SK-N-SH (cell line): ENCODE data around the gene PRKACG. TPM values are rescaled to one million over a fixed set of nuclear protein-coding genes. Genes with fewer than 3 reads are reported as not detected.

Source experiments
- CTCF ChIA-PET: fragments of 300-600, 350-600 bp; formaldehyde crosslinking; extraction: SDS; loops from one replicate; lab custom pipeline; 2021; lab: Yijun Ruan, JAX
- POLR2A ChIA-PET: fragments of 350-600 bp; sonication (Branson Sonifier 250); formaldehyde crosslinking; extraction: SDS; loops from one replicate; lab custom pipeline; 2020; ENCODE audit warnings: antibody characterized with exemption, inconsistent platforms; lab: Yijun Ruan, JAX
- DNase-seq: peaks from one replicate; pipeline ENCODE4 v3.0.0; 2012
- H2AFZ ChIP-seq: fragments of 200-600 bp; sonication (generic); 2 replicates; pipeline ENCODE4 v1.8.1; 2016; ENCODE audit warnings: antibody characterized with exemption, mild to moderate bottlenecking, low read depth
- H3F3A ChIP-seq: fragments of 200-600 bp; sonication (generic); replicated peaks from 2 replicates; pipeline ENCODE3; 2016; ENCODE audit warnings: antibody characterized with exemption, mild to moderate bottlenecking; ENCODE audit not compliant: insufficient read depth
- H3K27ac ChIP-seq, 2 experiments: fragments of 200-500 bp in 1 of 2; fragments of 200-600 bp in 1 of 2; sonication (Bioruptor generic) in 1 of 2; sonication (generic), shearing (Covaris generic) in 1 of 2; 2 replicates each; pipeline versions ENCODE4 v1.5.1 to v1.6.1; 2014 to 2016; ENCODE audit warnings: low read depth in 2 of 2, inconsistent platforms in 1 of 2, low read length in 1 of 2, mild to moderate bottlenecking in 1 of 2, mixed read lengths in 1 of 2
- H3K27me3 ChIP-seq: fragments of 200-600 bp; sonication (generic), shearing (Covaris generic); 2 replicates; pipeline ENCODE4 v1.6.1; 2016; ENCODE audit warnings: mixed run types; ENCODE audit not compliant: insufficient read depth
- H3K36me3 ChIP-seq, 2 experiments: fragments of 200-500 bp in 1 of 2; fragments of 200-600 bp in 1 of 2; sonication (Bioruptor generic) in 1 of 2; sonication (generic) in 1 of 2; replicated peaks in 1 of 2; 2 replicates each; pipeline versions ENCODE3 to v1.5.1; 2014 to 2016; ENCODE audit warnings: low read length in 1 of 2, mild to moderate bottlenecking in 1 of 2; ENCODE audit not compliant: insufficient read depth in 2 of 2, control insufficient read depth in 1 of 2
- H3K4me1 ChIP-seq, 2 experiments: fragments of 200-500 bp in 1 of 2; fragments of 200-600 bp in 1 of 2; sonication (Bioruptor generic) in 1 of 2; sonication (generic), shearing (Covaris generic) in 1 of 2; 2 replicates each; pipeline versions ENCODE4 v1.5.1 to v1.6.1; 2014 to 2016; ENCODE audit warnings: low read depth in 1 of 2, low read length in 1 of 2, mixed run types in 1 of 2; ENCODE audit not compliant: insufficient read depth in 2 of 2, control insufficient read depth in 1 of 2
- H3K4me2 ChIP-seq: fragments of 200-600 bp; sonication (generic), shearing (Covaris generic); 2 replicates; pipeline ENCODE4 v1.6.1; 2017; ENCODE audit warnings: mixed run types
- H3K4me3 ChIP-seq, 2 experiments: fragments of 200-500 bp in 1 of 2; fragments of 200-600 bp in 1 of 2; sonication (Bioruptor generic) in 1 of 2; sonication (generic), shearing (Covaris generic) in 1 of 2; 2 replicates each; pipeline versions ENCODE4 v1.5.1 to v1.8.1; 2014 to 2016; ENCODE audit warnings: low read depth in 2 of 2, inconsistent platforms in 1 of 2, low read length in 1 of 2, mild to moderate bottlenecking in 1 of 2, mixed read lengths in 1 of 2, moderate library complexity in 1 of 2
- H3K79me2 ChIP-seq: fragments of 200-600 bp; sonication (generic); 2 replicates; pipeline ENCODE4 v1.8.1; 2017; ENCODE audit warnings: mild to moderate bottlenecking; ENCODE audit not compliant: insufficient read depth
- H3K9ac ChIP-seq: fragments of 200-600 bp; sonication (generic); 2 replicates; pipeline ENCODE4 v1.6.1; 2017; ENCODE audit warnings: mixed run types
- H3K9me2 ChIP-seq: fragments of 200-600 bp; sonication (generic); 2 replicates; pipeline ENCODE4 v1.6.1; 2017; ENCODE audit warnings: mixed run types
- H3K9me3 ChIP-seq: fragments of 200-600 bp; sonication (generic); 2 replicates; pipeline ENCODE4 v1.6.1; 2017; ENCODE audit warnings: mixed run types, mild to moderate bottlenecking, moderate library complexity
- H4K20me1 ChIP-seq: fragments of 200-600 bp; sonication (generic); 2 replicates; pipeline ENCODE4 v1.6.1; 2017; ENCODE audit warnings: mild to moderate bottlenecking, mixed run types; ENCODE audit not compliant: insufficient read depth
- CHD2 ChIP-seq: fragments of 150-350 bp; IDR thresholded peaks from 2 replicates; pipeline ENCODE4 v1.6.1; 2018; ENCODE audit warnings: low read length; ENCODE audit not compliant: partially characterized antibody
- ELF1 ChIP-seq: IDR thresholded peaks from 2 replicates; pipeline ENCODE4 v1.4.0; 2012
- EP300 ChIP-seq, 2 experiments: IDR thresholded peaks; 2 replicates each; pipeline versions ENCODE4 v1.4.0 to v1.6.1; 2012; ENCODE audit warnings: borderline replicate concordance in 1 of 2, low read depth in 1 of 2, low read length in 1 of 2
- EZH2phosphoT487 ChIP-seq: fragments of 200-600 bp; sonication (generic); IDR thresholded peaks from 2 replicates; pipeline ENCODE4 v1.6.1; 2017; ENCODE audit warnings: low read depth, mixed run types, mild to moderate bottlenecking, antibody characterized with exemption, moderate library complexity, borderline replicate concordance
- FOXJ3 ChIP-seq: sonication (generic); formaldehyde crosslinking; IDR thresholded peaks from 2 replicates; pipeline ENCODE4 v1.5.1; 2020; ENCODE audit warnings: mild to moderate bottlenecking, missing genetic modification reagents
- FOXM1 ChIP-seq: IDR thresholded peaks from 2 replicates; pipeline ENCODE4 v1.4.0; 2012; ENCODE audit warnings: low read depth, mild to moderate bottlenecking
- GATA2 ChIP-seq: sonication (generic); formaldehyde crosslinking; IDR thresholded peaks from 2 replicates; pipeline ENCODE4 v1.5.0; 2020; ENCODE audit warnings: mild to moderate bottlenecking, missing genetic modification reagents
- MXI1 ChIP-seq: IDR thresholded peaks from 2 replicates; pipeline ENCODE4 v1.6.1; 2012; ENCODE audit warnings: mild to moderate bottlenecking, low read depth, low read length, improper control_type of control experiment
- NFIC ChIP-seq: IDR thresholded peaks from 2 replicates; pipeline ENCODE4 v1.4.0; 2012; ENCODE audit warnings: borderline replicate concordance
- NRF1 ChIP-seq: IDR thresholded peaks from 2 replicates; pipeline ENCODE4 v1.6.1; 2012; ENCODE audit warnings: low read depth, mild to moderate bottlenecking, low read length
- PBX3 ChIP-seq: IDR thresholded peaks from 2 replicates; pipeline ENCODE4; 2012
- RCOR1 ChIP-seq: fragments of 150-350 bp; IDR thresholded peaks from 2 replicates; pipeline ENCODE4 v1.6.1; 2017; ENCODE audit warnings: antibody characterized with exemption, low read length
- RXRA ChIP-seq: IDR thresholded peaks from 2 replicates; pipeline ENCODE4 v1.4.0; 2012; ENCODE audit warnings: low read depth, mild to moderate bottlenecking, borderline replicate concordance
- SMC3 ChIP-seq: IDR thresholded peaks from 2 replicates; pipeline ENCODE4 v1.6.1; 2012; ENCODE audit warnings: low read depth, low read length, improper control_type of control experiment
- TAF1 ChIP-seq: IDR thresholded peaks from 2 replicates; pipeline ENCODE4 v1.6.1; 2012; ENCODE audit warnings: low read depth, mild to moderate bottlenecking, low read length, moderate library complexity, borderline replicate concordance
- USF1 ChIP-seq: IDR thresholded peaks from 2 replicates; pipeline ENCODE4 v1.4.0; 2012; ENCODE audit warnings: low read depth, borderline replicate concordance
- WGBS: methylation state at CpG from one replicate; pipeline ENCODE4 v1.1.6; 2017; ENCODE audit warnings: low lambda C conversion rate; 5-methylcytosine and 5-hydroxymethylcytosine counted together
- polyA plus RNA-seq, 3 experiments: library from polyadenylated mRNA; depleted of rRNA; stranded (reverse); fragments of >200 nt; gene quantifications; 2 replicates each; pipeline ENCODE4 v1.2.3, GENCODE V29; 2012
- TF ChIP-seq, protein P1 (sequence below): IDR thresholded peaks from 2 replicates; pipeline ENCODE4 v1.4.0; 2012; ENCODE audit warnings: low read depth, borderline replicate concordance
- TF ChIP-seq, protein P2 (sequence below): IDR thresholded peaks from 2 replicates; pipeline ENCODE4 v1.6.1; 2012; ENCODE audit warnings: mild to moderate bottlenecking, low read depth, low read length, moderate library complexity
- TF ChIP-seq, protein P3 (sequence below): fragments of 200-600 bp; sonication (generic); IDR thresholded peaks from 2 replicates; pipeline ENCODE4 v1.6.1; 2017; ENCODE audit warnings: antibody characterized with exemption, mild to moderate bottlenecking, moderate library complexity
- TF ChIP-seq, protein P4 (sequence below): fragments of 150-350 bp; IDR thresholded peaks from 2 replicates; pipeline ENCODE4 v1.6.1; 2016; ENCODE audit warnings: mild to moderate bottlenecking, low read depth, low read length

Gene PRKACG
- polyA plus RNA-seq, 1 of the 3 experiments (the other 2 are of a cell fraction) = not detected

- TF ChIP-seq, protein P1, sequence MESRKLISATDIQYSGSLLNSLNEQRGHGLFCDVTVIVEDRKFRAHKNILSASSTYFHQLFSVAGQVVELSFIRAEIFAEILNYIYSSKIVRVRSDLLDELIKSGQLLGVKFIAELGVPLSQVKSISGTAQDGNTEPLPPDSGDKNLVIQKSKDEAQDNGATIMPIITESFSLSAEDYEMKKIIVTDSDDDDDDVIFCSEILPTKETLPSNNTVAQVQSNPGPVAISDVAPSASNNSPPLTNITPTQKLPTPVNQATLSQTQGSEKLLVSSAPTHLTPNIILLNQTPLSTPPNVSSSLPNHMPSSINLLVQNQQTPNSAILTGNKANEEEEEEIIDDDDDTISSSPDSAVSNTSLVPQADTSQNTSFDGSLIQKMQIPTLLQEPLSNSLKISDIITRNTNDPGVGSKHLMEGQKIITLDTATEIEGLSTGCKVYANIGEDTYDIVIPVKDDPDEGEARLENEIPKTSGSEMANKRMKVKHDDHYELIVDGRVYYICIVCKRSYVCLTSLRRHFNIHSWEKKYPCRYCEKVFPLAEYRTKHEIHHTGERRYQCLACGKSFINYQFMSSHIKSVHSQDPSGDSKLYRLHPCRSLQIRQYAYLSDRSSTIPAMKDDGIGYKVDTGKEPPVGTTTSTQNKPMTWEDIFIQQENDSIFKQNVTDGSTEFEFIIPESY = no peak
- TF ChIP-seq USF1 = no peak
Measured at GRCh38 chr9:68995776-68996175, 18.1 kb downstream of the PRKACG start (continued).

DNA sequence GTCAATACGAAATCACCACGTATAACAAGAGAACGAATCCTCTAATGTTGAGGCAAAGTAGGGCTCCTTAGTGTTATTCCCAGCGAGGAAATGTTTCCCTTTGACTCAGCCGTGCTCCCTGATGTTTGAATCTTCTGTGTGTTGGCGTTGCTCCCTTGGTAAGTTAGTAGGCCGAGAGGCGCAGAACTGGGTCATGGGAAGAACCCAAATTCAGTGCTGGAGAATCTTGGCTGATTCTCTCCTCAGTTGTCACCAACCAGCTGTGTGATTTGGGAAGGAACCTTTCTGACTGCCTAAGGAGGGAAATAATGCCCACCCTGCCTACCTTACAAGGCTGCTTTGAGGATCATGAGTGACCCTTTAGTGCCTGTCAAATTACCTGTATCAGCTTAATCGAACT is 22.5 kb downstream of the PRKACG start:
- Histone ChIP-seq H3K4me2 (no peak overlapping the region), H3K36me3 (no peaks in the 10 kb centered on the region), H3K9ac (no peak overlapping the region), H3K4me1 (no peaks in the 10 kb centered on the region), H3K9me2 (no peaks in the 10 kb centered on the region), H4K20me1 (no peaks in the 10 kb centered on the region), H3K27ac (no peak overlapping the region), H2AFZ (no peak overlapping the region), H3K27me3 (peaks cover 23% of the 10 kb centered on the region; the same call in 1 of the 2 replicates), H3K9me3 (no peaks in the 10 kb centered on the region), H3F3A (no peaks in the 10 kb centered on the region), H3K4me3 (no peak overlapping the region), H3K79me2 (no peaks in the 10 kb centered on the region)
- POLR2A ChIA-PET = no interaction called here
- 25% methylated on average over 9 of the region's 9 CpGs for WGBS
- CTCF ChIA-PET = interaction anchor here (1.1 kb wide), 1 partner anchor 8 kb away, joined by 5 read pairs; no protein-coding TSS in a partner anchor
- no peak for DNase-seq
- TF ChIP-seq FOXM1 (no peak), EP300 (IDR thresholded peaks at IDR 0.05; ENCODE audit: borderline replicate concordance in 1 of 2, low read depth in 1 of 2, low read length in 1 of 2) (no peak), CHD2 (no peak), NFIC (no peak), GATA2 (CRISPR knock-in tag) (no peak), FOXJ3 (CRISPR knock-in tag) (no peak), MXI1 (no peak), PBX3 (no peak), RCOR1 (no peak), EZH2phosphoT487 (no peak), ELF1 (no peak), NRF1 (no peak), SMC3 (no peak), RXRA (no peak), TAF1 (no peak)
- TF ChIP-seq, protein P2, sequence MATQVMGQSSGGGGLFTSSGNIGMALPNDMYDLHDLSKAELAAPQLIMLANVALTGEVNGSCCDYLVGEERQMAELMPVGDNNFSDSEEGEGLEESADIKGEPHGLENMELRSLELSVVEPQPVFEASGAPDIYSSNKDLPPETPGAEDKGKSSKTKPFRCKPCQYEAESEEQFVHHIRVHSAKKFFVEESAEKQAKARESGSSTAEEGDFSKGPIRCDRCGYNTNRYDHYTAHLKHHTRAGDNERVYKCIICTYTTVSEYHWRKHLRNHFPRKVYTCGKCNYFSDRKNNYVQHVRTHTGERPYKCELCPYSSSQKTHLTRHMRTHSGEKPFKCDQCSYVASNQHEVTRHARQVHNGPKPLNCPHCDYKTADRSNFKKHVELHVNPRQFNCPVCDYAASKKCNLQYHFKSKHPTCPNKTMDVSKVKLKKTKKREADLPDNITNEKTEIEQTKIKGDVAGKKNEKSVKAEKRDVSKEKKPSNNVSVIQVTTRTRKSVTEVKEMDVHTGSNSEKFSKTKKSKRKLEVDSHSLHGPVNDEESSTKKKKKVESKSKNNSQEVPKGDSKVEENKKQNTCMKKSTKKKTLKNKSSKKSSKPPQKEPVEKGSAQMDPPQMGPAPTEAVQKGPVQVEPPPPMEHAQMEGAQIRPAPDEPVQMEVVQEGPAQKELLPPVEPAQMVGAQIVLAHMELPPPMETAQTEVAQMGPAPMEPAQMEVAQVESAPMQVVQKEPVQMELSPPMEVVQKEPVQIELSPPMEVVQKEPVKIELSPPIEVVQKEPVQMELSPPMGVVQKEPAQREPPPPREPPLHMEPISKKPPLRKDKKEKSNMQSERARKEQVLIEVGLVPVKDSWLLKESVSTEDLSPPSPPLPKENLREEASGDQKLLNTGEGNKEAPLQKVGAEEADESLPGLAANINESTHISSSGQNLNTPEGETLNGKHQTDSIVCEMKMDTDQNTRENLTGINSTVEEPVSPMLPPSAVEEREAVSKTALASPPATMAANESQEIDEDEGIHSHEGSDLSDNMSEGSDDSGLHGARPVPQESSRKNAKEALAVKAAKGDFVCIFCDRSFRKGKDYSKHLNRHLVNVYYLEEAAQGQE = no peak
- TF ChIP-seq, protein P3, sequence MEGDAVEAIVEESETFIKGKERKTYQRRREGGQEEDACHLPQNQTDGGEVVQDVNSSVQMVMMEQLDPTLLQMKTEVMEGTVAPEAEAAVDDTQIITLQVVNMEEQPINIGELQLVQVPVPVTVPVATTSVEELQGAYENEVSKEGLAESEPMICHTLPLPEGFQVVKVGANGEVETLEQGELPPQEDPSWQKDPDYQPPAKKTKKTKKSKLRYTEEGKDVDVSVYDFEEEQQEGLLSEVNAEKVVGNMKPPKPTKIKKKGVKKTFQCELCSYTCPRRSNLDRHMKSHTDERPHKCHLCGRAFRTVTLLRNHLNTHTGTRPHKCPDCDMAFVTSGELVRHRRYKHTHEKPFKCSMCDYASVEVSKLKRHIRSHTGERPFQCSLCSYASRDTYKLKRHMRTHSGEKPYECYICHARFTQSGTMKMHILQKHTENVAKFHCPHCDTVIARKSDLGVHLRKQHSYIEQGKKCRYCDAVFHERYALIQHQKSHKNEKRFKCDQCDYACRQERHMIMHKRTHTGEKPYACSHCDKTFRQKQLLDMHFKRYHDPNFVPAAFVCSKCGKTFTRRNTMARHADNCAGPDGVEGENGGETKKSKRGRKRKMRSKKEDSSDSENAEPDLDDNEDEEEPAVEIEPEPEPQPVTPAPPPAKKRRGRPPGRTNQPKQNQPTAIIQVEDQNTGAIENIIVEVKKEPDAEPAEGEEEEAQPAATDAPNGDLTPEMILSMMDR = no peak
- TF ChIP-seq, protein P4, sequence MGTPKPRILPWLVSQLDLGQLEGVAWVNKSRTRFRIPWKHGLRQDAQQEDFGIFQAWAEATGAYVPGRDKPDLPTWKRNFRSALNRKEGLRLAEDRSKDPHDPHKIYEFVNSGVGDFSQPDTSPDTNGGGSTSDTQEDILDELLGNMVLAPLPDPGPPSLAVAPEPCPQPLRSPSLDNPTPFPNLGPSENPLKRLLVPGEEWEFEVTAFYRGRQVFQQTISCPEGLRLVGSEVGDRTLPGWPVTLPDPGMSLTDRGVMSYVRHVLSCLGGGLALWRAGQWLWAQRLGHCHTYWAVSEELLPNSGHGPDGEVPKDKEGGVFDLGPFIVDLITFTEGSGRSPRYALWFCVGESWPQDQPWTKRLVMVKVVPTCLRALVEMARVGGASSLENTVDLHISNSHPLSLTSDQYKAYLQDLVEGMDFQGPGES = no peak
